DLD1 (cell line): ENCODE results near the gene CHST11.
"Not testable (repeated sequence)": the region's sequence is repeated elsewhere in the genome, so short reads cannot be mapped to it uniquely, and the experiment has no call there.

ENCODE experiments used
- in situ Hi-C: cut with HindIII; loops from 2 replicates; pipeline ENCODE4 v1.10.0; 2017; ENCODE audit warnings: low sequenced_read_pairs

Gene CHST11

GRCh38 chr12:104599272-104600035 lies 142.7 kb downstream of the CHST11 start:
- in situ Hi-C loops, result no loop called here

- in situ Hi-C loops, result no loop called here
These were observed 143.4 kb downstream of the CHST11 start for GRCh38 chr12:104600036-104600712.

- in situ Hi-C loops, result no loop called here
These were observed 144.3 kb downstream of the CHST11 start for GRCh38 chr12:104600790-104601739.

GRCh38 chr12:104602406-104602805 lies 145.7 kb downstream of the CHST11 start:
- in situ Hi-C loops, result no loop called here

GRCh38 chr12:104602896-104603295 lies 146.1 kb downstream of the CHST11 start:
- in situ Hi-C loops, result no loop called here

- in situ Hi-C loops, result no loop called here
These were observed 146.8 kb downstream of the CHST11 start for GRCh38 chr12:104603545-104603973.

GRCh38 chr12:104604070-104604994 lies 147.6 kb downstream of the CHST11 start:
- in situ Hi-C loops, result no loop called here

GRCh38 chr12:104604995-104605675 lies 148.4 kb downstream of the CHST11 start:
- in situ Hi-C loops, result no loop called here

- in situ Hi-C loops, result no loop called here
These were observed 148.9 kb downstream of the CHST11 start for GRCh38 chr12:104605685-104606084.

GRCh38 chr12:104608998-104609397 lies 152.2 kb downstream of the CHST11 start:
- in situ Hi-C loops, result no loop called here

- in situ Hi-C loops, result no loop called here
These were observed 152.7 kb downstream of the CHST11 start for GRCh38 chr12:104609445-104609844.

- in situ Hi-C loops, result no loop called here
These were observed 153.9 kb downstream of the CHST11 start for GRCh38 chr12:104610513-104611235.

- in situ Hi-C loops, result no loop called here
These were observed 154.9 kb downstream of the CHST11 start for GRCh38 chr12:104611671-104612070.

- in situ Hi-C loops, result not testable (repeated sequence)
These were observed 156.6 kb downstream of the CHST11 start for GRCh38 chr12:104613372-104613771.

- in situ Hi-C loops, result no loop called here
These were observed 158.4 kb downstream of the CHST11 start for GRCh38 chr12:104615048-104615561.

GRCh38 chr12:104618691-104619090 lies 161.9 kb downstream of the CHST11 start:
- in situ Hi-C loops, result no loop called here

- in situ Hi-C loops, result no loop called here
These were observed 162.6 kb downstream of the CHST11 start for GRCh38 chr12:104619305-104619704.

GRCh38 chr12:104620837-104621531 lies 164.2 kb downstream of the CHST11 start:
- in situ Hi-C loops, result no loop called here
